ENCODE data around the gene MRPL20. TPM values are rescaled to one million over a fixed set of nuclear protein-coding genes. Genes with fewer than 3 reads are reported as not detected.
"Not testable (repeated sequence)": the region's sequence is repeated elsewhere in the genome, so short reads cannot be mapped to it uniquely, and the experiment has no call there.

Gene MRPL20
- total and polyA plus RNA-seq, 2 donors, result 119 to 140 TPM

GRCh38 chr1:1428967-1429366 lies 21.9 kb upstream of the MRPL20 start:
- not testable (repeated sequence) for DNase-seq (ENCODE audit: low read depth in 6 of 9, low spot score in 9 of 9); H3K4me3 ChIP-seq (ENCODE audit: low read length in 2 of 2); H3K9me3 ChIP-seq (ENCODE audit: control insufficient read depth in 2 of 2, insufficient read depth in 1 of 2, low read length in 1 of 2); H3K27ac ChIP-seq (ENCODE audit: low read depth in 1 of 2, low read length in 1 of 2); H3K36me3 ChIP-seq (ENCODE audit: control insufficient read depth in 2 of 2, insufficient read depth in 2 of 2, low read length in 1 of 2)
- H3K4me1 ChIP-seq (ENCODE audit: control insufficient read depth in 2 of 2, insufficient read depth in 2 of 2, low read length in 2 of 2), result peaks cover 8 to 30% of the 10 kb centered on the region in 2 donors
- 96% methylated on average over 6 of the region's 6 CpGs for WGBS
- peaks cover 3 to 82% of the 10 kb centered on the region in 2 donors for H3K27me3 ChIP-seq (ENCODE audit: control insufficient read depth in 2 of 2, insufficient read depth in 1 of 2, low read length in 1 of 2)

GRCh38 chr1:1428174-1428573 lies 21.1 kb upstream of the MRPL20 start:
- WGBS, result 90% methylated on average over 19 of the region's 19 CpGs
- Histone ChIP-seq H3K9me3 (ENCODE audit: control insufficient read depth in 2 of 2, insufficient read depth in 1 of 2, low read length in 1 of 2) (peaks cover 1 to 4% of the 10 kb centered on the region in 2 donors), H3K4me1 (ENCODE audit: control insufficient read depth in 2 of 2, insufficient read depth in 2 of 2, low read length in 2 of 2) (peaks cover 8 to 24% of the 10 kb centered on the region in 2 donors), H3K4me3 (ENCODE audit: low read length in 2 of 2) (no peak overlapping the region), H3K36me3 (ENCODE audit: control insufficient read depth in 2 of 2, insufficient read depth in 2 of 2, low read length in 1 of 2) (no peaks in the 10 kb centered on the region), H3K27ac (ENCODE audit: low read depth in 1 of 2, low read length in 1 of 2) (no peak overlapping the region), H3K27me3 (ENCODE audit: control insufficient read depth in 2 of 2, insufficient read depth in 1 of 2, low read length in 1 of 2) (peaks cover 0 to 75% of the 10 kb centered on the region in 2 donors)
- no peak for DNase-seq (ENCODE audit: low read depth in 6 of 9, low spot score in 9 of 9)

GRCh38 chr1:1427820-1428148 lies 20.7 kb upstream of the MRPL20 start:
- Histone ChIP-seq H3K27ac (ENCODE audit: low read depth in 1 of 2, low read length in 1 of 2) (no peak overlapping the region), H3K36me3 (ENCODE audit: control insufficient read depth in 2 of 2, insufficient read depth in 2 of 2, low read length in 1 of 2) (no peaks in the 10 kb centered on the region), H3K27me3 (ENCODE audit: control insufficient read depth in 2 of 2, insufficient read depth in 1 of 2, low read length in 1 of 2) (peaks cover 0 to 75% of the 10 kb centered on the region in 2 donors), H3K4me3 (ENCODE audit: low read length in 2 of 2) (peak overlapping the region in 1 of 2 donors; percentile 32), H3K9me3 (ENCODE audit: control insufficient read depth in 2 of 2, insufficient read depth in 1 of 2, low read length in 1 of 2) (peaks cover 1 to 4% of the 10 kb centered on the region in 2 donors), H3K4me1 (ENCODE audit: control insufficient read depth in 2 of 2, insufficient read depth in 2 of 2, low read length in 2 of 2) (peaks cover 8 to 28% of the 10 kb centered on the region in 2 donors)
- DNase-seq (ENCODE audit: low read depth in 6 of 9, low spot score in 9 of 9), result no peak
- WGBS, result 4% methylated on average over 22 of the region's 22 CpGs

GRCh38 chr1:1427106-1427819 lies 20.2 kb upstream of the MRPL20 start:
- H3K4me3 ChIP-seq (ENCODE audit: low read length in 2 of 2), result peak overlapping the region in 1 of 2 donors; percentile 32
- H3K4me1 ChIP-seq (ENCODE audit: control insufficient read depth in 2 of 2, insufficient read depth in 2 of 2, low read length in 2 of 2), result peaks cover 8 to 33% of the 10 kb centered on the region in 2 donors
- no peak for DNase-seq (ENCODE audit: low read depth in 6 of 9, low spot score in 9 of 9)
- 8% methylated on average over 66 of the region's 66 CpGs for WGBS
- peaks cover 1 to 4% of the 10 kb centered on the region in 2 donors for H3K9me3 ChIP-seq (ENCODE audit: control insufficient read depth in 2 of 2, insufficient read depth in 1 of 2, low read length in 1 of 2)
- H3K27me3 ChIP-seq (ENCODE audit: control insufficient read depth in 2 of 2, insufficient read depth in 1 of 2, low read length in 1 of 2), result peaks cover 3 to 75% of the 10 kb centered on the region in 2 donors
- no peak overlapping the region for H3K27ac ChIP-seq (ENCODE audit: low read depth in 1 of 2, low read length in 1 of 2)
- no peaks in the 10 kb centered on the region for H3K36me3 ChIP-seq (ENCODE audit: control insufficient read depth in 2 of 2, insufficient read depth in 2 of 2, low read length in 1 of 2)

DNA sequence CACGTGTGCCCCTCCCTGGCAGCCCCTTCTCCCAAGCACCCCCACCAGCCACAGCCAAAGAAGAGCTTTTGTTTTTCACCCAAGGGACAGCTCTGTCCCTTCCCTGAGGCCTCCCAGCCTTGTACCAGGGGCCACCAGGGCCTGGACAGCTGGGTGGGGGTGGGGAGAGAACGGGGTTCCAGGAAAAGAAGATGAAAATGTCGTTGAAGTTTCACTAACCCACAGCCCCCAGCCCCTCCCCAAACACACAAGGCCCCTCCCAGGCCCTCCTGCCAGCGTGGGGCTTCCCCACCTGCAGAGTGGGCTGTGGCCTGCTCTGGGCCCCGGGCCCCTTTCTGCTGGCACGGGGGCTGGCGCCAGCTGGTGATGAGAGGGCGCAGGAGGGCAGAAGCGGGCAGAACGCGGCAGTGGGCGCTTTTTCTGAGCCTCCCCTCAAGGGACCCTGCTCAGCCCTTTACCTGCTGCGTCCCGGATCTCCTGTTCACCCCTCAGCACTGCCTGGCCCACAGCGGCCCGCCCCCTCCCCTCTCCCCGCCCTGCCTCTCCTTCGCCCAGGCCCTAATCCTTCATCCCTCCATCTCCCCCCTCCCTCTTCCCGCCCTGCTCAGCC lies 19.5 kb upstream of the MRPL20 start:
- DNase-seq (ENCODE audit: low read depth in 6 of 9, low spot score in 9 of 9), result peak in 1 of 9 donors; percentile 55
- peak overlapping the region in 1 of 2 donors; percentile 18 for H3K27ac ChIP-seq (ENCODE audit: low read depth in 1 of 2, low read length in 1 of 2)
- peaks cover 8 to 30% of the 10 kb centered on the region in 2 donors for H3K4me1 ChIP-seq (ENCODE audit: control insufficient read depth in 2 of 2, insufficient read depth in 2 of 2, low read length in 2 of 2)
- no peaks in the 10 kb centered on the region for H3K36me3 ChIP-seq (ENCODE audit: control insufficient read depth in 2 of 2, insufficient read depth in 2 of 2, low read length in 1 of 2)
- H3K27me3 ChIP-seq (ENCODE audit: control insufficient read depth in 2 of 2, insufficient read depth in 1 of 2, low read length in 1 of 2), result peaks cover 3 to 75% of the 10 kb centered on the region in 2 donors
- 14% methylated on average over 19 of the region's 19 CpGs for WGBS
- no peak overlapping the region for H3K4me3 ChIP-seq (ENCODE audit: low read length in 2 of 2)
- H3K9me3 ChIP-seq (ENCODE audit: control insufficient read depth in 2 of 2, insufficient read depth in 1 of 2, low read length in 1 of 2), result peaks cover 1 to 4% of the 10 kb centered on the region in 2 donors

DNA sequence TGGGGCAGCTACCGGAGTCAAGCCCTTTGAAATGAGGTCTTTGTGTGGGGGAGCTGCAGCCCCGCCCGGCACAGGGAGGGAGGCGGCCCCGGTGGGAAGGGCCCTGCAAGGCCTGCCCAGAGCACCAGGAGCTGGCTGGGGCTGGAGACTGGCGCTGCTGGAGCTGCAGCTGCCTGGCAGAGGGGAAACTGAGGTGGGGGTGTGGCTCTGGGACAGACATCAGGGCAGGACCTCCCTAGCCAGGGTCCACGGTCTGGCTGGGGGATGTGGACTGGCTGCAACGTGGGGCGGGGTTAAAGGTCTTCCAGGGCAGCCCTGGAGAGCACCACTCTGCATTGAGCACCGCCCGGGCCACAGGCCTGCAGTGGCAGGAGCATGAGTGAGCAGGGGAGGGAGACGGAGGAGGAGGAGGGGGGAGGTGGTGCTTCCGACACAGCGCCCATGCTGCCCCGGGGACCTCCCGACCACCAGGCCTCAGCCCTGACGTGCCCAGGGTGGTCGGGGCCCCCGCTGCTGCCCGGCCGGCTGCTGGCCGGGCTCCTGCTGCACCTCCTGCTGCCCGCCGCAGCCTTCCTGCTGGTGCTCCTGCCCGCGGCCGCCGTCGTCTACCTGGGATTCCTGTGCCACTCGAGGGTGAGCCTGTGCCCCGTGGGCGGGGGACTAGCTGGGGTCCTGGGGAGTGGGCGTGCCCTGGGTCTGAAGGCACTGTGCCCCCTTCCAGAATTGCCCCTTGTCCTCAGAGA lies 18.8 kb upstream of the MRPL20 start:
- peak in 1 of 9 donors; percentile 31 for DNase-seq (ENCODE audit: low read depth in 6 of 9, low spot score in 9 of 9)
- H3K4me1 ChIP-seq (ENCODE audit: control insufficient read depth in 2 of 2, insufficient read depth in 2 of 2, low read length in 2 of 2), result peaks cover 8 to 36% of the 10 kb centered on the region in 2 donors
- H3K27me3 ChIP-seq (ENCODE audit: control insufficient read depth in 2 of 2, insufficient read depth in 1 of 2, low read length in 1 of 2), result peaks cover 6 to 76% of the 10 kb centered on the region in 2 donors
- no peak overlapping the region for H3K27ac ChIP-seq (ENCODE audit: low read depth in 1 of 2, low read length in 1 of 2)
- no peak overlapping the region for H3K4me3 ChIP-seq (ENCODE audit: low read length in 2 of 2)
- H3K9me3 ChIP-seq (ENCODE audit: control insufficient read depth in 2 of 2, insufficient read depth in 1 of 2, low read length in 1 of 2), result peaks cover 1 to 4% of the 10 kb centered on the region in 2 donors
- WGBS, result 47% methylated on average over 33 of the region's 33 CpGs
- H3K36me3 ChIP-seq (ENCODE audit: control insufficient read depth in 2 of 2, insufficient read depth in 2 of 2, low read length in 1 of 2), result no peaks in the 10 kb centered on the region

DNA sequence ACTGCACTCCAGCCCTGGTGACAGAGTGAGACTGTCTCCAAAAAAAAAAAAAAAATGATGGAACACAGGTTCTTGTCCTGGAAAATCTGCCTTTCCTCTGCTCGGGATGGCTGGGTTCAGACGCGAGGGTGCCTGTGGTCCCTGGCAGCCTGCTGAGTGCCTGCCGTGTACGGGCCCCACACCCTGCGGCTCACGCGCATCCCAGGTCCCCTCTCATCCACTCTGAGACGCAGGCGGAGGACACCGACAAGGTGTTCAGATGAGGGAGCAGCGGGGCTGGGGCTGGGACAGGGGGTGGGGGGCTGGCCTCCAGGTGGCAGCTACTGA lies 18.3 kb upstream of the MRPL20 start:
- Histone ChIP-seq H3K4me1 (ENCODE audit: control insufficient read depth in 2 of 2, insufficient read depth in 2 of 2, low read length in 2 of 2) (peaks cover 8 to 33% of the 10 kb centered on the region in 2 donors), H3K27ac (ENCODE audit: low read depth in 1 of 2, low read length in 1 of 2) (no peak overlapping the region), H3K36me3 (ENCODE audit: control insufficient read depth in 2 of 2, insufficient read depth in 2 of 2, low read length in 1 of 2) (no peaks in the 10 kb centered on the region), H3K27me3 (ENCODE audit: control insufficient read depth in 2 of 2, insufficient read depth in 1 of 2, low read length in 1 of 2) (peaks cover 12 to 76% of the 10 kb centered on the region in 2 donors), H3K4me3 (ENCODE audit: low read length in 2 of 2) (no peak overlapping the region), H3K9me3 (ENCODE audit: control insufficient read depth in 2 of 2, insufficient read depth in 1 of 2, low read length in 1 of 2) (peaks cover 1 to 4% of the 10 kb centered on the region in 2 donors)
- 85% methylated on average over 12 of the region's 12 CpGs for WGBS
- no peak for DNase-seq (ENCODE audit: low read depth in 6 of 9, low spot score in 9 of 9)

GRCh38 chr1:1424707-1425106 lies 17.6 kb upstream of the MRPL20 start:
- WGBS, result 89% methylated on average over 15 of the region's 15 CpGs
- H3K27ac ChIP-seq (ENCODE audit: low read depth in 1 of 2, low read length in 1 of 2), result no peak overlapping the region
- no peaks in the 10 kb centered on the region for H3K36me3 ChIP-seq (ENCODE audit: control insufficient read depth in 2 of 2, insufficient read depth in 2 of 2, low read length in 1 of 2)
- H3K4me1 ChIP-seq (ENCODE audit: control insufficient read depth in 2 of 2, insufficient read depth in 2 of 2, low read length in 2 of 2), result peaks cover 8 to 33% of the 10 kb centered on the region in 2 donors
- no peak for DNase-seq (ENCODE audit: low read depth in 6 of 9, low spot score in 9 of 9)
- H3K27me3 ChIP-seq (ENCODE audit: control insufficient read depth in 2 of 2, insufficient read depth in 1 of 2, low read length in 1 of 2), result peaks cover 19 to 71% of the 10 kb centered on the region in 2 donors
- no peak overlapping the region for H3K4me3 ChIP-seq (ENCODE audit: low read length in 2 of 2)
- H3K9me3 ChIP-seq (ENCODE audit: control insufficient read depth in 2 of 2, insufficient read depth in 1 of 2, low read length in 1 of 2), result peaks cover 1 to 4% of the 10 kb centered on the region in 2 donors

DNA sequence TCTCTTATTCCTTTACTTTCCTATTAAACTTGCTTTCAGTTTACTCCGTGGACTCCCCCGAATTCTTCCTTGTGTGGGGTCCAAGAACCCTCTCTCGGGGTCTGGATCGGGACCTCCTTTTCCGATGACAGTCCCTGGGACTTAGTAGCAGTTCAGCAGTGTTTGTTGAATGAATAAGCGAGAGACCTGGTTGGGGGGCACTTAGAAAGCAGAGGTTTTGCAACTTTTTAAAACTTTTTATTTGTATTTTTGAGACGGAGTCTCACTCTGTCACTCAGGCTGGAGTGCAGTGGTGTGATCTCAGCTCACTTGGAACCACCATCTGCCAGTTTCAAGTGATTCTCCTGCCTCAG lies 16.1 kb upstream of the MRPL20 start:
- Histone ChIP-seq H3K9me3 (ENCODE audit: control insufficient read depth in 2 of 2, insufficient read depth in 1 of 2, low read length in 1 of 2) (peaks cover under 1 to 3% of the 10 kb centered on the region in 2 donors), H3K4me3 (ENCODE audit: low read length in 2 of 2) (no peak overlapping the region), H3K27me3 (ENCODE audit: control insufficient read depth in 2 of 2, insufficient read depth in 1 of 2, low read length in 1 of 2) (peaks cover 24 to 71% of the 10 kb centered on the region in 2 donors), H3K36me3 (ENCODE audit: control insufficient read depth in 2 of 2, insufficient read depth in 2 of 2, low read length in 1 of 2) (no peaks in the 10 kb centered on the region), H3K27ac (ENCODE audit: low read depth in 1 of 2, low read length in 1 of 2) (no peak overlapping the region), H3K4me1 (ENCODE audit: control insufficient read depth in 2 of 2, insufficient read depth in 2 of 2, low read length in 2 of 2) (peaks cover 8 to 33% of the 10 kb centered on the region in 2 donors)
- WGBS, result 89% methylated on average over 7 of the region's 7 CpGs
- no peak for DNase-seq (ENCODE audit: low read depth in 6 of 9, low spot score in 9 of 9)

Data from thymus (tissue), 11 donors.